B cell (primary cell): Measurements from ENCODE around the gene NAE1. TPM values are rescaled to one million over a fixed set of nuclear protein-coding genes. Genes with fewer than 3 reads are reported as not detected.

ENCODE experiments used
- ATAC-seq: fragments of 200-7000 bp; cut with Tn5 transposase; one replicate; pipeline ENCODE4 v1.10.0; 2021; ENCODE audit warnings: low read depth, mild to moderate bottlenecking, moderate number of reproducible peaks, moderate library complexity
- CTCF ChIA-PET: fragments of 350-600 bp; sonication (Branson Sonifier 250); formaldehyde crosslinking; loops from one replicate; lab custom pipeline; 2021; ENCODE audit warnings: antibody characterized with exemption, inconsistent platforms; lab: Charles Lee
- POLR2A ChIA-PET: fragments of 350-600 bp; sonication (Branson Sonifier 250); formaldehyde crosslinking; loops from one replicate; lab custom pipeline; 2021; ENCODE audit warnings: antibody characterized with exemption; lab: Charles Lee
- DNase-seq: peaks from one replicate; pipeline ENCODE4 v3.0.0; 2013
- H2AFZ ChIP-seq: 2 replicates; pipeline ENCODE4 v1.6.1; 2012; ENCODE audit warnings: mild to moderate bottlenecking, low read depth, low read length; ENCODE audit not compliant: insufficient read depth, poor library complexity, severe bottlenecking
- H3K27ac ChIP-seq, 2 donors: 1 replicate in 1 of 2; 2 replicates in 1 of 2; pipeline ENCODE4 v1.5.1; 2012 to 2013; ENCODE audit warnings: low read length in 2 of 2, mild to moderate bottlenecking in 2 of 2, moderate library complexity in 1 of 2
- H3K27me3 ChIP-seq, 4 experiments: fragments of 200-600 bp in 1 of 4; sonication (generic) in 1 of 4; replicated peaks in 1 of 4; 1 replicate in 2 of 4; 2 replicates in 2 of 4; pipeline versions ENCODE4 v1.6.1 to v1.7.0; 2013 to 2016; ENCODE audit warnings: low read length in 3 of 4, mild to moderate bottlenecking in 2 of 4, mixed read lengths in 1 of 4, moderate library complexity in 1 of 4; ENCODE audit not compliant: insufficient read depth in 4 of 4, control insufficient read depth in 3 of 4; ENCODE audit errors: control extremely low read depth in 1 of 4
- H3K36me3 ChIP-seq, 2 experiments: replicated peaks in 1 of 2; 1 replicate in 1 of 2; 2 replicates in 1 of 2; pipeline versions ENCODE4 v1.6.1 to v1.7.1; 2013; ENCODE audit warnings: low read length in 1 of 2; ENCODE audit not compliant: insufficient read depth in 2 of 2, control insufficient read depth in 1 of 2; ENCODE audit errors: control extremely low read depth in 1 of 2, extremely low read depth in 1 of 2
- H3K4me1 ChIP-seq, 2 donors: fragments of 200-600 bp in 1 of 2; sonication (generic) in 1 of 2; 1 replicate in 1 of 2; 2 replicates in 1 of 2; pipeline versions ENCODE4 v1.5.1 to v1.6.1; 2013 to 2017; ENCODE audit warnings: low read length in 2 of 2; ENCODE audit not compliant: control insufficient read depth in 2 of 2, insufficient read depth in 2 of 2
- H3K4me2 ChIP-seq: replicated peaks from 2 replicates; pipeline ENCODE3; 2012; ENCODE audit warnings: mild to moderate bottlenecking, low read depth, low read length; ENCODE audit not compliant: poor library complexity, severe bottlenecking
- H3K4me3 ChIP-seq, 5 experiments: fragments of 200-600 bp in 1 of 5; sonication (generic) in 1 of 5; 1 replicate in 3 of 5; 2 replicates in 2 of 5; pipeline versions ENCODE4 v1.5.1 to v1.7.0; 2011 to 2016; ENCODE audit warnings: low read length in 4 of 5, mild to moderate bottlenecking in 4 of 5, low read depth in 2 of 5, control low read depth in 1 of 5, moderate library complexity in 1 of 5; ENCODE audit not compliant: insufficient read depth in 1 of 5; ENCODE audit errors: control extremely low read depth in 1 of 5, extremely low read depth in 1 of 5
- H3K79me2 ChIP-seq: fragments of 200-600 bp; sonication (generic); one replicate; pipeline ENCODE4 v1.6.0; 2016; ENCODE audit warnings: low read length; ENCODE audit not compliant: control insufficient read depth, insufficient read depth
- H3K9ac ChIP-seq: fragments of 200-600 bp; sonication (generic); 2 replicates; pipeline ENCODE4 v1.6.1; 2017; ENCODE audit warnings: mild to moderate bottlenecking, low read length, moderate library complexity
- H3K9me3 ChIP-seq, 3 donors: one replicate each; pipeline versions ENCODE4 v1.6.1 to v1.7.1; 2013; ENCODE audit warnings: low read length in 2 of 3; ENCODE audit not compliant: control insufficient read depth in 2 of 3, insufficient read depth in 1 of 3; ENCODE audit errors: control extremely low read depth in 1 of 3
- H4K20me1 ChIP-seq: 2 replicates; pipeline ENCODE4 v1.6.0; 2012; ENCODE audit warnings: mild to moderate bottlenecking, low read length; ENCODE audit not compliant: insufficient read depth, control insufficient read depth, poor library complexity, severe bottlenecking
- H3K27ac Mint-ChIP-seq: one replicate; pipeline ENCODE4 v1.8.0; 2021; ENCODE audit warnings: mixed read lengths
- H3K27me3 Mint-ChIP-seq: one replicate; pipeline ENCODE4 v1.8.0; 2021; ENCODE audit warnings: mixed read lengths
- H3K4me1 Mint-ChIP-seq: one replicate; pipeline ENCODE4 v1.8.0; 2021; ENCODE audit warnings: mixed read lengths
- H3K4me3 Mint-ChIP-seq: one replicate; pipeline ENCODE4 v1.8.0; 2021; ENCODE audit warnings: mixed read lengths
- H3K9me3 Mint-ChIP-seq: one replicate; pipeline ENCODE4 v1.8.0; 2022; ENCODE audit warnings: mixed read lengths; ENCODE audit not compliant: insufficient read depth
- CTCF ChIP-seq: fragments of 200-600 bp; IDR thresholded peaks from one replicate; pipeline ENCODE4 v1.8.0; 2022; ENCODE audit warnings: antibody characterized with exemption, mild to moderate bottlenecking
- EZH2 ChIP-seq: IDR thresholded peaks from 2 replicates; pipeline ENCODE4 v1.6.1; 2012; ENCODE audit warnings: borderline replicate concordance, low read depth, mild to moderate bottlenecking, moderate library complexity, low read length; ENCODE audit not compliant: insufficient read depth, poor library complexity, severe bottlenecking
- WGBS: methylation state at CpG from one replicate; pipeline ENCODE4 v1.1.5; 2013; ENCODE audit warnings: missing lambda C conversion rate; ENCODE audit not compliant: insufficient coverage; 5-methylcytosine and 5-hydroxymethylcytosine counted together
- intact Hi-C: fragments of 100-400 bp; cut with micrococcal nuclease; formaldehyde crosslinking; loops from one replicate; pipeline ENCODE4 v1.10.0; 2022
- polyA plus RNA-seq: library from polyadenylated mRNA; depleted of rRNA; stranded (reverse); fragments of >200 nt; gene quantifications from 2 replicates; pipeline ENCODE4 v1.2.3, GENCODE V29; 2012
- total RNA-seq, 2 donors: library from RNA; stranded (reverse); fragments of 120-200 nt in 1 of 2; gene quantifications; 1 replicate in 1 of 2; 2 replicates in 1 of 2; pipeline versions ENCODE4 v1.2.3 to v1.2.4, GENCODE V29; 2013 to 2022

Gene NAE1
- total and polyA plus RNA-seq, 2 donors (not counting 1 experiment from before 2014, with no cell fraction given): 19.3 to 57.6 TPM

GRCh38 chr16:66850115-66850815 lies 19.5 kb upstream of the NAE1 start:
- no peaks in the 10 kb centered on the region for H3K9me3 Mint-ChIP-seq
- intact Hi-C loops: no loop called here
- H3K27ac ChIP-seq: no peak overlapping the region
- no peak overlapping the region for H3K9ac ChIP-seq
- TF ChIP-seq EZH2 (no peak), CTCF (no peak)
- H3K27ac Mint-ChIP-seq: no peak overlapping the region
- H4K20me1 ChIP-seq: no peaks in the 10 kb centered on the region
- peaks cover 0 to 20% (median 5%) of the 10 kb centered on the region in 4 experiments for H3K27me3 ChIP-seq
- DNase-seq (no peak), ATAC-seq (no peak)
- H3K4me1 ChIP-seq: peaks cover 5 to 7% of the 10 kb centered on the region in 2 donors
- no peak overlapping the region for H3K4me3 Mint-ChIP-seq
- H3K4me1 Mint-ChIP-seq: peaks cover 7% of the 10 kb centered on the region
- no peak overlapping the region for H3K4me2 ChIP-seq
- CTCF ChIA-PET: interaction anchor here (0.7 to 2.8 kb wide), 3 partner anchors 17 to 369 kb away, joined by 4 to 14 read pairs (median 5); partner anchors contain the start of gene NAE1
- POLR2A ChIA-PET: no interaction called here
- no peak overlapping the region for H3K4me3 ChIP-seq
- no peaks in the 10 kb centered on the region for H3K79me2 ChIP-seq
- WGBS: 68% methylated on average over 6 of the region's 14 CpGs
- peaks cover 25% of the 10 kb centered on the region for H3K27me3 Mint-ChIP-seq
- H2AFZ ChIP-seq: no peak overlapping the region
- H3K36me3 ChIP-seq: no peaks in the 10 kb centered on the region
- H3K9me3 ChIP-seq: no peaks in the 10 kb centered on the region

- ChIA-PET CTCF (interaction anchor here (0.7 to 2.8 kb wide), 4 partner anchors 18 to 369 kb away, joined by 3 to 14 read pairs (median 4); partner anchors contain the start of gene NAE1), POLR2A (no interaction called here)
- Mint-ChIP-seq H3K27me3 (peaks cover 30% of the 10 kb centered on the region), H3K4me1 (peaks cover 11% of the 10 kb centered on the region), H3K9me3 (no peaks in the 10 kb centered on the region), H3K4me3 (no peak overlapping the region), H3K27ac (no peak overlapping the region)
- H3K27ac ChIP-seq: no peak overlapping the region
- H2AFZ ChIP-seq: no peak overlapping the region
- no peak overlapping the region for H3K4me3 ChIP-seq
- 94% methylated on average over 3 of the region's 4 CpGs for WGBS
- peaks cover 0 to 25% (median 9%) of the 10 kb centered on the region in 4 experiments for H3K27me3 ChIP-seq
- TF ChIP-seq CTCF (no peak), EZH2 (no peak)
- H4K20me1 ChIP-seq: no peaks in the 10 kb centered on the region
- no peak for DNase-seq
- H3K36me3 ChIP-seq: no peaks in the 10 kb centered on the region
- peaks cover 10 to 13% of the 10 kb centered on the region in 2 donors for H3K4me1 ChIP-seq
- ATAC-seq: no peak
- H3K9me3 ChIP-seq: no peaks in the 10 kb centered on the region
- intact Hi-C loops: no loop called here
- H3K9ac ChIP-seq: no peak overlapping the region
- no peak overlapping the region for H3K4me2 ChIP-seq
- no peaks in the 10 kb centered on the region for H3K79me2 ChIP-seq
Measured at GRCh38 chr16:66849549-66849948, 18.8 kb upstream of the NAE1 start.
